C4-2B (cell line): ENCODE results near the gene LIPM.

Experiments
- CTCF ChIP-seq: fragments of 450-650 bp; conservative IDR thresholded peaks from 2 replicates; pipeline ENCODE4 v1.5.1; 2017; ENCODE audit warnings: mild to moderate bottlenecking
- ZFX ChIP-seq: fragments of 450-650 bp; IDR thresholded peaks from 2 replicates; pipeline ENCODE4 v1.6.1; 2017

- TF ChIP-seq CTCF (peak; percentile 23), ZFX (no peak)
Observed at GRCh38 chr10:88865281-88865876, 62.8 kb downstream of the LIPM start.
